Measurements from ENCODE around the gene PGLYRP4.
"Not testable (repeated sequence)": the region's sequence is repeated elsewhere in the genome, so short reads cannot be mapped to it uniquely, and the experiment has no call there.

The PGLYRP4 gene

GRCh38 chr1:153341431-153341934 is 7.2 kb downstream of the PGLYRP4 start:
- no peak for DNase-seq (ENCODE audit: low read depth in 4 of 4, low spot score in 1 of 4)

- DNase-seq (ENCODE audit: low read depth in 4 of 4, low spot score in 1 of 4): no peak
Measured at GRCh38 chr1:153340356-153340755, 8.3 kb downstream of the PGLYRP4 start.

GRCh38 chr1:153339802-153340201 is 8.8 kb downstream of the PGLYRP4 start:
- DNase-seq (ENCODE audit: low read depth in 4 of 4, low spot score in 1 of 4): no peak

GRCh38 chr1:153337980-153338853 is 10.4 kb downstream of the PGLYRP4 start:
- DNase-seq (ENCODE audit: low read depth in 4 of 4, low spot score in 1 of 4): no peak

GRCh38 chr1:153336650-153337049 is 12.0 kb downstream of the PGLYRP4 start:
- no peak for DNase-seq (ENCODE audit: low read depth in 4 of 4, low spot score in 1 of 4)

GRCh38 chr1:153333902-153334301 is 14.7 kb downstream of the PGLYRP4 start:
- no peak for DNase-seq (ENCODE audit: low read depth in 4 of 4, low spot score in 1 of 4)

- no peak for DNase-seq (ENCODE audit: low read depth in 4 of 4, low spot score in 1 of 4)
Measured at GRCh38 chr1:153324912-153325311, 23.7 kb downstream of the PGLYRP4 start.

- no peak for DNase-seq (ENCODE audit: low read depth in 4 of 4, low spot score in 1 of 4)
Measured at GRCh38 chr1:153322568-153322967, 26.1 kb downstream of the PGLYRP4 start.

GRCh38 chr1:153318145-153318544 is 30.5 kb downstream of the PGLYRP4 start:
- not testable (repeated sequence) for DNase-seq (ENCODE audit: low read depth in 4 of 4, low spot score in 1 of 4)

- DNase-seq (ENCODE audit: low read depth in 4 of 4, low spot score in 1 of 4): not testable (repeated sequence)
Measured at GRCh38 chr1:153316013-153316412, 32.6 kb downstream of the PGLYRP4 start.

GRCh38 chr1:153314388-153314787 is 34.3 kb downstream of the PGLYRP4 start:
- not testable (repeated sequence) for DNase-seq (ENCODE audit: low read depth in 4 of 4, low spot score in 1 of 4)

GRCh38 chr1:153313288-153313687 is 35.4 kb downstream of the PGLYRP4 start:
- no peak for DNase-seq (ENCODE audit: low read depth in 4 of 4, low spot score in 1 of 4)

- no peak for DNase-seq (ENCODE audit: low read depth in 4 of 4, low spot score in 1 of 4)
Measured at GRCh38 chr1:153312570-153313186, 36.0 kb downstream of the PGLYRP4 start, which contains the start of gene PGLYRP3. Gene PGLYRP3 (minus strand): TSS chr1:153312952. CDS start chr1:153310665, 2,287 bp downstream.

- no peak for DNase-seq (ENCODE audit: low read depth in 4 of 4, low spot score in 1 of 4)
Measured at GRCh38 chr1:153310526-153310925, 38.1 kb downstream of the PGLYRP4 start.

GRCh38 chr1:153309441-153309840 is 39.2 kb downstream of the PGLYRP4 start:
- DNase-seq (ENCODE audit: low read depth in 4 of 4, low spot score in 1 of 4): no peak

GRCh38 chr1:153308540-153308939 is 40.1 kb downstream of the PGLYRP4 start:
- no peak for DNase-seq (ENCODE audit: low read depth in 4 of 4, low spot score in 1 of 4)

- DNase-seq (ENCODE audit: low read depth in 4 of 4, low spot score in 1 of 4): no peak
Measured at GRCh38 chr1:153307221-153307600, 41.4 kb downstream of the PGLYRP4 start.

GRCh38 chr1:153306303-153307220 is 42.1 kb downstream of the PGLYRP4 start:
- DNase-seq (ENCODE audit: low read depth in 4 of 4, low spot score in 1 of 4): no peak

- DNase-seq (ENCODE audit: low read depth in 4 of 4, low spot score in 1 of 4): no peak
Measured at GRCh38 chr1:153305682-153306081, 43.0 kb downstream of the PGLYRP4 start.

- no peak for DNase-seq (ENCODE audit: low read depth in 4 of 4, low spot score in 1 of 4)
Measured at GRCh38 chr1:153302308-153302707, 46.3 kb downstream of the PGLYRP4 start.

GRCh38 chr1:153293851-153294250 is 54.8 kb downstream of the PGLYRP4 start:
- no peak for DNase-seq (ENCODE audit: low read depth in 4 of 4, low spot score in 1 of 4)
